Right hindlimb (tissue), 1 donor: ENCODE measurements around the gene AGBL2.

Experiments used
- DNase-seq: peaks from one replicate; pipeline ENCODE4 v3.0.0-alpha.2; 2018

AGBL2 gene

GRCh38 chr11:47620836-47621378 is 94.3 kb downstream of the AGBL2 start:
- DNase-seq: no peak

GRCh38 chr11:47617417-47617809 is 97.8 kb downstream of the AGBL2 start:
- DNase-seq: no peak

GRCh38 chr11:47616726-47617416 is 98.3 kb downstream of the AGBL2 start:
- peak; percentile 68 for DNase-seq

- no peak for DNase-seq
Measured at GRCh38 chr11:47615249-47615648, 99.9 kb downstream of the AGBL2 start.

- DNase-seq: no peak
Measured at GRCh38 chr11:47611348-47611794, 103.8 kb downstream of the AGBL2 start.

GRCh38 chr11:47609675-47610074 is 105.5 kb downstream of the AGBL2 start:
- DNase-seq: no peak
